ENCODE data around the gene CD48. TPM values are rescaled to one million over a fixed set of nuclear protein-coding genes. Genes with fewer than 3 reads are reported as not detected.

CD48 gene
- total RNA-seq, 1 experiment from 2014 or later = not detected

- no TSS peak for BruUV-seq (replicated peaks)
- intact Hi-C loops (cut with micrococcal nuclease; ENCODE audit: unreplicated experiment) = loop anchor here (1.0 kb wide), 2 partner anchors 23 to 29 kb away; no protein-coding TSS in a partner anchor
- Mint-ChIP-seq H3K36me3 (ENCODE audit: insufficient read depth, unreplicated experiment) (no peaks in the 10 kb centered on the region), H3K4me1 (ENCODE audit: low read depth, unreplicated experiment) (peaks cover 18% of the 10 kb centered on the region), H3K9me3 (ENCODE audit: unreplicated experiment) (no peaks in the 10 kb centered on the region), H3K27ac (ENCODE audit: unreplicated experiment) (no peak overlapping the region), H3K4me3 (ENCODE audit: unreplicated experiment) (no peak overlapping the region), H3K27me3 (ENCODE audit: insufficient read depth, unreplicated experiment) (no peaks in the 10 kb centered on the region)
- H3K27me3 ChIP-seq (replicated peaks; ENCODE audit: control insufficient read depth, insufficient read depth, low read length) = no peaks in the 10 kb centered on the region
- H3K4me1 ChIP-seq = peaks cover 35% of the 10 kb centered on the region
- no peak overlapping the region for H3K4me3 ChIP-seq (ENCODE audit: low read depth, low read length)
- TF ChIP-seq CTCF (IDR thresholded peaks at IDR 0.05; ENCODE audit: insufficient read depth in 1 of 2, low read depth in 1 of 2, low read length in 1 of 2, severe bottlenecking in 1 of 2, unreplicated experiment in 1 of 2) = no peak
- ChIA-PET POLR2A (no interaction called here), CTCF (no interaction called here)
- H3K36me3 ChIP-seq (ENCODE audit: control insufficient read depth, insufficient read depth, low read length) = no peaks in the 10 kb centered on the region
- DNase-seq = no peak
- no peaks in the 10 kb centered on the region for H3K9me3 ChIP-seq
Observed at GRCh38 chr1:160629286-160630210, 82.1 kb downstream of the CD48 start.

GRCh38 chr1:160628799-160629263, 82.8 kb downstream of the CD48 start:
- Histone ChIP-seq H3K9me3 (no peaks in the 10 kb centered on the region), H3K4me1 (peaks cover 35% of the 10 kb centered on the region), H3K4me3 (ENCODE audit: low read depth, low read length) (no peak overlapping the region), H3K36me3 (ENCODE audit: control insufficient read depth, insufficient read depth, low read length) (no peaks in the 10 kb centered on the region), H3K27me3 (replicated peaks; ENCODE audit: control insufficient read depth, insufficient read depth, low read length) (no peaks in the 10 kb centered on the region)
- Mint-ChIP-seq H3K27ac (ENCODE audit: unreplicated experiment) (no peak overlapping the region), H3K9me3 (ENCODE audit: unreplicated experiment) (no peaks in the 10 kb centered on the region), H3K27me3 (ENCODE audit: insufficient read depth, unreplicated experiment) (no peaks in the 10 kb centered on the region), H3K4me3 (ENCODE audit: unreplicated experiment) (no peak overlapping the region), H3K36me3 (ENCODE audit: insufficient read depth, unreplicated experiment) (no peaks in the 10 kb centered on the region), H3K4me1 (ENCODE audit: low read depth, unreplicated experiment) (peaks cover 18% of the 10 kb centered on the region)
- DNase-seq = no peak
- no TSS peak for BruUV-seq (replicated peaks)
- CTCF ChIA-PET = no interaction called here
- POLR2A ChIA-PET = no interaction called here
- TF ChIP-seq CTCF (IDR thresholded peaks at IDR 0.05; ENCODE audit: insufficient read depth in 1 of 2, low read depth in 1 of 2, low read length in 1 of 2, severe bottlenecking in 1 of 2, unreplicated experiment in 1 of 2) = no peak
- intact Hi-C loops (cut with micrococcal nuclease; ENCODE audit: unreplicated experiment) = no loop called here

Other genes with a start within 250 kb of the CD48 start
- not detected in 2 replicates for gene SLAMF6, start 188.6 kb downstream of the CD48 start, total RNA-seq (2022)
- not detected in 2 replicates for gene CD84, start 132.3 kb downstream of the CD48 start, total RNA-seq (2022)
- gene SLAMF1, start 64.8 kb downstream of the CD48 start, total RNA-seq (2022) = not detected in 2 replicates
- gene SLAMF7, start 27.4 kb upstream of the CD48 start, total RNA-seq (2022) = not detected in 2 replicates
- gene LY9, start 84.4 kb upstream of the CD48 start, total RNA-seq (2022) = not detected in 2 replicates
- gene CD244, start 151.1 kb upstream of the CD48 start, total RNA-seq (2022) = 0.11 TPM in 1 of 2 replicates, not detected in the other
- 0.37 TPM in 1 of 2 replicates, not detected in the other for gene ITLN1, start 173.4 kb upstream of the CD48 start, total RNA-seq (2022)
- 0.93 and 1.3 TPM in 2 replicates for gene ITLN2, start 243.0 kb upstream of the CD48 start, total RNA-seq (2022)